ENCODE measurements around the gene LCORL.

DNA sequence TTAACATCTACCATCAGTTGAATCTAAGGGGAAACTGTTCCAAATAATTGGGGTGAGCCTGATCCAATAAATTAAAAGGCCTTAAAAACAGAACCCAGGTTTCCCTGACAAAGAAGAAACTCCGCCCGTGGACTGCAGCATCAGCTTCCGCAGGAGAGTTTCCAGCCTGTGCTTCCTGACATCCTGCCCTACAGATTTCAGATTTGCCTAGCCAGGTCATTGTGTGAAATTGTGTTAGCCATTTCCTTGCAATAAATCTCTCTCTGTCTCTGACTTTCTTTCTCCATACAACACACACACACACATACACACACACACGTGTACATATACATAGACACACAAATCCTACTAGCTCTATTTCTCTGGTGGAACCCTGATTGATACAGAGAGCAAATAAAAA, 48.3 kb upstream of the LCORL start:
- TF ChIP-seq, protein P1, sequence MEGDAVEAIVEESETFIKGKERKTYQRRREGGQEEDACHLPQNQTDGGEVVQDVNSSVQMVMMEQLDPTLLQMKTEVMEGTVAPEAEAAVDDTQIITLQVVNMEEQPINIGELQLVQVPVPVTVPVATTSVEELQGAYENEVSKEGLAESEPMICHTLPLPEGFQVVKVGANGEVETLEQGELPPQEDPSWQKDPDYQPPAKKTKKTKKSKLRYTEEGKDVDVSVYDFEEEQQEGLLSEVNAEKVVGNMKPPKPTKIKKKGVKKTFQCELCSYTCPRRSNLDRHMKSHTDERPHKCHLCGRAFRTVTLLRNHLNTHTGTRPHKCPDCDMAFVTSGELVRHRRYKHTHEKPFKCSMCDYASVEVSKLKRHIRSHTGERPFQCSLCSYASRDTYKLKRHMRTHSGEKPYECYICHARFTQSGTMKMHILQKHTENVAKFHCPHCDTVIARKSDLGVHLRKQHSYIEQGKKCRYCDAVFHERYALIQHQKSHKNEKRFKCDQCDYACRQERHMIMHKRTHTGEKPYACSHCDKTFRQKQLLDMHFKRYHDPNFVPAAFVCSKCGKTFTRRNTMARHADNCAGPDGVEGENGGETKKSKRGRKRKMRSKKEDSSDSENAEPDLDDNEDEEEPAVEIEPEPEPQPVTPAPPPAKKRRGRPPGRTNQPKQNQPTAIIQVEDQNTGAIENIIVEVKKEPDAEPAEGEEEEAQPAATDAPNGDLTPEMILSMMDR (conservative IDR thresholded peaks at IDR 0.05; ENCODE audit: low read depth in 2 of 2) = no peak
- TF ChIP-seq STAT1 (IDR thresholded peaks at IDR 0.05; ENCODE audit: unreplicated experiment) = no peak
